Coronary artery (tissue), 2 donors: Measurements from ENCODE around the gene BRD7.

ENCODE experiments used
- DNase-seq: peaks from one replicate; pipeline ENCODE4 v3.0.0-alpha.2; 2017; ENCODE audit warnings: low spot score
- H3K27ac ChIP-seq, 2 donors: fragments of 200-600 bp; sonication (generic); one replicate each; pipeline ENCODE4 v1.5.1; 2016 to 2019
- H3K4me3 ChIP-seq: fragments of 200-600 bp; sonication (generic); 2 replicates; pipeline ENCODE4 v1.5.1; 2016; ENCODE audit warnings: mild to moderate bottlenecking, moderate library complexity
- CTCF ChIP-seq: fragments of 200-600 bp; sonication (generic); IDR thresholded peaks from one replicate; pipeline ENCODE4 v1.5.1; 2019; ENCODE audit warnings: antibody characterized with exemption

BRD7 gene

GRCh38 chr16:50402298-50402895 is 33.6 kb upstream of the BRD7 start:
- no peak for TF ChIP-seq CTCF
- H3K4me3 ChIP-seq: no peak overlapping the region

GRCh38 chr16:50401355-50401754 is 32.6 kb upstream of the BRD7 start:
- no peak for DNase-seq
- H3K27ac ChIP-seq: no peak overlapping the region
- no peak overlapping the region for H3K4me3 ChIP-seq
- no peak for TF ChIP-seq CTCF

More at GRCh38 chr16:50402298-50402895, 33.6 kb upstream of the BRD7 start:
- DNase-seq: no peak
- no peak overlapping the region for H3K27ac ChIP-seq

GRCh38 chr16:50400967-50401348 is 32.2 kb upstream of the BRD7 start:
- TF ChIP-seq CTCF: no peak
- DNase-seq: no peak
- Histone ChIP-seq H3K4me3 (no peak overlapping the region), H3K27ac (no peak overlapping the region)

- no peak for DNase-seq
- Histone ChIP-seq H3K27ac (no peak overlapping the region), H3K4me3 (no peak overlapping the region)
- no peak for TF ChIP-seq CTCF
Observed at GRCh38 chr16:50400312-50400966, 31.7 kb upstream of the BRD7 start.

- Histone ChIP-seq H3K27ac (no peak overlapping the region), H3K4me3 (no peak overlapping the region)
- DNase-seq: no peak
- no peak for TF ChIP-seq CTCF
Observed at GRCh38 chr16:50399411-50399810, 30.6 kb upstream of the BRD7 start.

- no peak for DNase-seq
- no peak for TF ChIP-seq CTCF
- Histone ChIP-seq H3K4me3 (no peak overlapping the region), H3K27ac (no peak overlapping the region)
Observed at GRCh38 chr16:50398336-50398735, 29.5 kb upstream of the BRD7 start.
